HL-60/S4 (cell line): ENCODE results near the gene NSMCE3.
"Not testable (repeated sequence)": the region's sequence is repeated elsewhere in the genome, so short reads cannot be mapped to it uniquely, and the experiment has no call there.

Experiments used
- in situ Hi-C: fragments of 300-500 bp; cut with MboI; formaldehyde crosslinking; loops from 2 replicates; pipeline ENCODE4 v1.14.3; 2022; ENCODE audit warnings: low sequenced_read_pairs

NSMCE3 gene

DNA sequence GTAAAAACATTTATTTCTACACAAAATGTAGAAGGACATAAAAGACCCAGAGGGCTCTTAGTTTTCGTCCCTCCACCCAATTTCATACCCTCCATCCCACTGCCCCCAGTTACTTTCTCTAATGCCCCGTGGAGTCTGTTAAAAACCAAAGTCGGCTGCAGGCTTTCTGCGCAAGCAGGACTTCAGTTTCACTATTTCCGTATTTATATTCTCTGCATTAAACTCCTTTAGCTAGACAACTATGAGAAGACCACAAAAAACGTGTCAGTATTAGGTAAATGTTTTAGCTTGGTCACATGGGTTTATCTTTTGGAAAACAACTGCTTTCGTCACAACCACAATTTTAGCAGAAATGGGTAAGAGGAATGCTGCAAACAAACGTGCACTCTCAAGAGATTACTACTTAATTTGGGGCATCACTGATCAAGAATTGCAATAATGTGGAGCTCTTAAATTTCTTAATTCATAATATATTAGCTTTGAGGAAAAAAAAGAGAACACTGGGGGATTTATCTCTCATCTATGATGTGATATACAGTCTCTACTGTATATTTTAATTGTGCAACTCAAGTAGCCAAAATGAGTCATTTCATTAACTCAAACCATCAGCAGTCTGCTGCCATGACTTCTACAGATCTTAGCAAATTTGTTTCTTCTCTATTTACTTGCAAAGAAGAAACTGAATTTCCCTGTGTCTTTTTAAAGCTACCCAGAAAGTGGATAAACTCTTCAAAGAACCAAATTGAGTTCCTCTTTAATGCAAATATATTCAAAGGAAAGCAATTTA lies 740 bp upstream of the NSMCE3 start:
- in situ Hi-C loops, result no loop called here

DNA sequence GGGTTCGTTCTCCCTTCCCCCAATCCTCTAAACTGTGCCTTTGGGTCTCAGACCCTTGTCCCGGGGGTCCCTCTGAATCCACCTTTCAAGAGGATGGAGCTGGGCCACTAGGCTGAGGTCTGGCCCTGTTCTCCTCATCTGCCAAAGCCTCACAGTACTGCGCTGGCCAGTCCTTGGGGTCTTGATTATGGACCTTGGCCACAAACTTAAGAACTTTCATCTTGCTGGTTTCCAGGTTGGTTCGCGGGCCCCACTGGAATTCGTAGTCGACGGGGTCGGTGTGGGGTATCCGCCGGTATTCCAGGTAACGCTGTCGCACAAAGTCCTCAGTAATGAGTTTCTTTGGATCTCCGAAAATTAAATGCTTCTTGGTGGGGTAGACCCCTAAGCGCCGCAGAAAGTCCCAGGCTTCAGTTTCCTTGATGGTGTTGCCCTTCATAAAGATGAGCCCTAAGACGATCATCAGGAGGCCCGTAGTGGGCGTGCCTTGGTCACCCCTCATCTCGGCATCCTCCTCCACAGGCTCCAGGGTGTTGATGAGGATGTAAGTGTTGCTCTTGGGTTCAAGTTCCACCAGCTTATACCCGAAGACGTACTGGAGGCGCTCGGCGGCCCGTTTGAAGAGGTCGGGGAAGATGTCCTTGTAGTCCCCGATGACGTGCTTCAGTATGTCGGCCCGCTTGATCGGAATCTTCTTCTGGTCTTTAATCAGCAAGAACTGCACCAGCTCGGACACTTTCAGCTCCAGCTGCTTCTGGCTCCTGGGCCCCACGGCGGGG lies 727 bp downstream of the NSMCE3 start:
- in situ Hi-C loops, result no loop called here

DNA sequence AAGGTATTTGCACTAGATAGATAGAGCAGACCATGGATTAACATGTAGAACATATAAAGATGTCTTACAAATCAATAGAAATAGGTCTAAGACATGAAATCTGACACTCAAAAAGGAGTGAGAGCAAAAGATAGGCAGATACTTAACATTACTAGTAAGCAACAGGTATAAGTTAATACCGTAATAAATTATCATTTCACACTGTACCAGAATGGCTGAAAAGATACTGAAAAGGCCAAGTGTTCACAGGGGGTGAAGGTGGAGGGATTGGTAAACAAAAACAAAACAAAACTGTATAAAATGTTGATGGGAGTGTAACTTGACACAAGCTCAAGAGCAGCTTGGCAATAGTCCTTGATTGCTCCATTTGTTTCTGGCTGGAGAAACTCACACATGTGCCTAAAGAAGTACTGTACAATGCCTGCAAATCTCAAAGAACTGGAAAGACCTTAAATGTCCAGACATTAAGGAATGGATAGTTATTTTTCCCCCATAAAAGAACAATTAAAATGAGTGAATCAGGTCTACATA lies 3.5 kb downstream of the NSMCE3 start:
- in situ Hi-C loops, result no loop called here

DNA sequence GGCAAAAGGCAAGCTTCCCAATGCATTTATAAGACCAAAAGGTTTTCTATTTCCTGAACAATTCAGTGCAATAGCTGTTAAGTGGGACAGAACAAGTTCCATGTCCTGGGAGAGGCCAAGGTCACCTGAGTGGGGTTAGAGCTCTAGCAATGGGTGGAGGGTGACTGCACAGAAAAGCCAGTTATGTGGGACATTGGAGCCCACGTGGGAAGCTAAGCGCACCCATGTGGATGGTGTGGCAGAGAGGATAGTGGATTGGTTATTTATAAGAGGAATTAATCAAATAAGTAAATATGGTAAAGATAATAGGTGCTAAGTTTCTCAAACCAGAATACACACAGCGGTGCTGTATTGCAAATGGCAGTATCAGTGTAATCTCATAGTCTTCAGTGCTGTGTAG lies 6.3 kb downstream of the NSMCE3 start:
- in situ Hi-C loops, result no loop called here

DNA sequence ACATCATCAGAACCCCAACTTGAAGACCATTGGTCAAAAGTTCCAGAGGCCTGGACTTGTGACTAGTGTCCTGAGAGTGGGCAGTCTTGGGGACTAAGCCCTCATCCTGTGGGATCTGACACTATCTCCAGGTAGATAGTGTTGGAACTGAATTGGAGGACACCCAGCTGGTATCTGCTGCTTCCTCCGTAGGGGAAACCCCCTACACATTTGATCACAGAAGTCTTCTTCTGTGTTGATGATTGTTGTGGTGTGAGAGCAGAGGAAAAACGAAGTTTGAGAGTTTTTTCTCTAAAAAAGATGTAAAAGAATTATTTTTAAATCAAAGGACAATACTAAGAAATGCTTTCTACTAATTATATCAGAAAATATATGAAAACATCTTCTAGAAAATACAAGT lies 6.9 kb downstream of the NSMCE3 start:
- in situ Hi-C loops, result no loop called here

DNA sequence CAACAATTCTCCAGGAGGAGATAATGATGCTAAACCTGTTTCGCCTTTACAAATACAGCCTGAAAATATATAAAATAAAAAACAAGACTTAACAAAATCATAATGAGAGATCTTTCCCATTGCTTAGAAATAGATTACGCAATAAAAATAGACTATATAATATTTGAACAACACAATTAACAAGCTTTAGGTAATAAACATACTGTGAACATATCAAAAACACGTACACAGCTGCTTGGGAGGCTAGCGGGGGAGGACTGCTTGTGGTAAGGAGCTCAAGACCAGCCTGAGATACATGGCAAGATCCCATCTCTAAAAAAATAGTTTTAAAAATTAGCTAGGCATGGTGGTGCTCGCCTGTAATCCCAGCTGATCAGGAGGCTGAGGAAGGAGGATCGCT lies 8.7 kb downstream of the NSMCE3 start:
- in situ Hi-C loops, result no loop called here

DNA sequence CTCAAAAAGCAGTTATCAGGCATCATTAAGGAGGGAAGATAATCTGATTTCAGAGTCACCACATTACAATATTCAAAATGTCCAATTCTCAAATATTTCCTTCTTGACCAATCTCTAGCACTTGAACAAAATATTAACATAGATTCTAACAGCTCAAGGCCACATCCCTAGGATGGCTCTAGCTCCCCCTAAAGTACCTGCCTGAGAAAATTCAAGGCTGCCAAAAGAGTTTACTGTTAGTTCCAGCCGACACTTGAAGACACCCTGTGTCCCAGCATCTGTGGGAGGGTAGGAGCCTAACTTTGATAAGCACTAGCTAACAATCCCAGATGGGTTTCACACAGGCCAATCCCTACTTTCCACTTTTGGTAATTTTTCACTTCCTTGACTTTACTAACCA lies 10.4 kb downstream of the NSMCE3 start:
- in situ Hi-C loops, result no loop called here

DNA sequence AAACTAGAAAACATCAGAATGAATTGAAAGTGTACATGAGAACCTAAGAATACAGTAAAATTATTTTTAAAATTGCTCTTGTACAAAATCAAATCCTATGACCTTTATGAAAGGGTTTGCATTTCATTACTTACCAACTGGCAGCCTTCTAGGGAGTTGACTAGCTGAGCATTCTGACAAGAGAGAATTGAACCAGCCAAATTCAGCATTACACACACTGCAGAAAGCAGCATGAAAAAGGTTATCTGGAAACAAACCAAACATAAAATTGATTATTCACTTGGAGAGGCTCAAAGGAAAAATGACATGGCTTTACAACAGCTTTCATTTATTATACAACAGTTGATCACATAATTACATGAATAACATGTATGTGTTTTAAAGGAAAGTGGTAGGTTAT lies 17.4 kb downstream of the NSMCE3 start:
- in situ Hi-C loops, result no loop called here

DNA sequence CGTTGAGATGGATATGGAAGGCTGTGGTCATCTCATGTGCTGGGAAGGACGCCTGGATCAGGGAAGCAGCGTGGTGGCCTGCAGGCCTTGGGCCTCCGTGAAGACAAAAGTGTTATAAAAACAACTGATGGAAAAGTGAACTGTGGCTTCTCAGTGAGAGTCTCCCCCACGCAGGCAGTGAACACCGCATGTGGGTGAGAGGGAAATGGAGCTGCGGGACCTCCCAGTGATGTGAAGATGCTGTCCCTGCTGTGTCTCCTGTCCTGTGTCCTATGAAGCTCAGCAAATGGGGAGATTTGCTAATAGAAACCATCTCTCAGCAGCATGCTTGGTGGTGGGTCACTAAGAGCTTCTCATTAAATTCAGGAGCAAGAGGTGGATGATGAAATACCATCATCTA lies 25.1 kb downstream of the NSMCE3 start:
- in situ Hi-C loops, result no loop called here

DNA sequence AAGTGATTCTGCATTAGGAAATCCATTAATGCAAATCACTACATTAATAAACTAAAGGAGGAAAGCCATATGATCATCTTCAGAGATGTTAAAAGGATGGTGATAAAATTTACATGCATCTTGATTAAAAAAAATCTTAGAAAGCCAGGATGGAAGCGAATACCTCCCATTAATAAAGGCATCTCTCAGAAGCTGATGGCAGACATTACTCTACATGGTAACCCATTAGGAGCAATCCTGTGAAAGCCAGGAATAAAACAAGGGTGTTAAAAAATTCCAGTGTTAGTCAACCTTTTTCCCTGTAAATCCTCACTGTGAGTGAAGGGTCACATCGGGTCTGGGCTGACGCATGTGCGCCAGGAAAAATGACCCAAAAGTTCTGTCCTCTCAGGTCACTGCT lies 25.5 kb downstream of the NSMCE3 start:
- in situ Hi-C loops, result no loop called here

DNA sequence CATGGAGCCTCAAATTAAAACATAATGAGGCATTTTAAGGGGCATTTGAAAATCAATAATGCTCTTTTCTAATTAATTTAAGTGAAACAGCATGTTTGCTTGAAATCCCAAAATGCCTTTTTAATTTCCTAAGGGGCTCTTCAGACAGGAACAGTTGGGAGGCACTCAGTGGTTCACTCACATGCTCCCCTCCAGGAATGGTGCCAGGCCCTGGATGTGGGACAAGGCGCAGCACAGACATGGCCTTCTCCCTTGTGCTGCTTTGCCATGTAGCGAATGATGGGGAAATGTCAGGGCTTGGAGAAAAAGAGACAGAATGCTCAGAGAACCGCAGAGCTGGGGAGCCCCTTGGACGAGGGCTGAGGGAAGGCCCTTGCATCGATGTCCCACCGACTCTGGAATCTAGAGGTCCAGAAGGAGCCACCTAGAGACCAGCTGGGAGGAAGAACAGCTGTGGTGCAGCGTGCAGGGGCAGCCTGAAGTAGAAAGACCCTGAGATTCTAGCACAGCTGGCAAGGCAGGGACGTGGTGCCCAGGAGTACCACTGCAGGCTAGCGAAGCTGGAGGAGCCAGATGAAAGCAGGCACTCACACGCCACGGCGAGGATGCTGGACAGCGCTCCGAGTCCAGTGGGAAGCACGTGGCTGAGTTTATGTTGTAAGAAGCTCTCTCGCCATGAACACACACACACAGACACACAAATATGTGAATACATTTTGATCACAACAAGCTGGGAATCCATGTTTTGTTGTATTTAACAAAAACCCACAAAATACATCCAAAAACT lies 27.0 kb downstream of the NSMCE3 start:
- in situ Hi-C loops, result no loop called here

DNA sequence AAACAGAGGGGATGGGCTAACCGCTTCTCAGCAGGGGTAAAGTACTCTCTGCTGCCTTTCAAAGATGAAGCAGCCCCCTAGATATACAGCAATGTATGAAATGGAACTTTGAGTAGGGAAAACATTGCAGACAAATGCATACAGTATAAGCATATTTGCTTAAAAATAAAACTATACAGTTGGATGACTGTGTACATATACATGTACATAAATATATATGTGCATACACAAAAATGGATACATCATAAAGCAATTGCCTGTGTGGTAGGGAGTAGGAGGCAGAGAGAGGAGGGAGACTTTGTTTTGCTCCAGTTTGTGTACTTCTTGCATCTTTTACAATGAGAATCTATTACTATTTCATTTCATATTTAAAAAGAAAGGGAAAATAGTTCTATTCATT lies 28.4 kb downstream of the NSMCE3 start:
- in situ Hi-C loops, result no loop called here

DNA sequence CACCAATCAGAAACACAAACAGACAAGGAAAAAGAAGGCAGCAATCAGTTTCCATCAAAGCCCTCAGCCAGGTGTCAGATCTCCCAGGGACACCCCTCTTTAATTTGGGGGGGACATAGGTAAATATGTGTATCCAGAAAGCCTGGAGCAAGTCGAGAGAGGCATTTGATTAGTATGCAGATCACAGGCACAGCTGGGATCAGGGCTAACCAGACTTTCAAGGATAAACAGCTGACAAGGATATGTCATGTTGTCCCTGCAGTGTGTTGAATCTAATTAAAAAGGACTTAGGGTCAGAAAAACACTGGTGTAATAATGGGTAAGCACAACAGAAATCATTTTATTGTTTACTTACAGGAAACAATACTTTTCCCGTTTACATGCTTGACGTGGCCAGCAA lies 30.2 kb downstream of the NSMCE3 start:
- in situ Hi-C loops, result no loop called here

DNA sequence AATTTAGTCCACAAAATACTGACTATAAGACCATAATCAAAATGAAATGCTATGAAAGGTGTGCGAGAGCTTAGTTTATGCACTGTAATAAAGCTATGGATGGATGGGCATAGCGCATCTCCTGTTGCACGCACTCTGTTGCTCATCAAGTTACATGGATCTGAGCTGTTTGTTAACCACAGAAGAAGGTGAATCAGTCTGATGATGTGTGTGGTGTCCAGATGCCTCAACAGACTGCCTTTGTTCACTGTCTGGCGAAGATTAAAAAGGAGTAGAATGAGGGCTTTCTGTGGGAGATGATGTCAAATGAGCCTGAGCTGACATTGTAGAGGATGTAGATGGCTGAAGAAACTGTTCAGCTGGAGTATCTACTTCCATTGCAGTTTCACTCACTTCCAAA lies 36.1 kb downstream of the NSMCE3 start:
- in situ Hi-C loops, result no loop called here

DNA sequence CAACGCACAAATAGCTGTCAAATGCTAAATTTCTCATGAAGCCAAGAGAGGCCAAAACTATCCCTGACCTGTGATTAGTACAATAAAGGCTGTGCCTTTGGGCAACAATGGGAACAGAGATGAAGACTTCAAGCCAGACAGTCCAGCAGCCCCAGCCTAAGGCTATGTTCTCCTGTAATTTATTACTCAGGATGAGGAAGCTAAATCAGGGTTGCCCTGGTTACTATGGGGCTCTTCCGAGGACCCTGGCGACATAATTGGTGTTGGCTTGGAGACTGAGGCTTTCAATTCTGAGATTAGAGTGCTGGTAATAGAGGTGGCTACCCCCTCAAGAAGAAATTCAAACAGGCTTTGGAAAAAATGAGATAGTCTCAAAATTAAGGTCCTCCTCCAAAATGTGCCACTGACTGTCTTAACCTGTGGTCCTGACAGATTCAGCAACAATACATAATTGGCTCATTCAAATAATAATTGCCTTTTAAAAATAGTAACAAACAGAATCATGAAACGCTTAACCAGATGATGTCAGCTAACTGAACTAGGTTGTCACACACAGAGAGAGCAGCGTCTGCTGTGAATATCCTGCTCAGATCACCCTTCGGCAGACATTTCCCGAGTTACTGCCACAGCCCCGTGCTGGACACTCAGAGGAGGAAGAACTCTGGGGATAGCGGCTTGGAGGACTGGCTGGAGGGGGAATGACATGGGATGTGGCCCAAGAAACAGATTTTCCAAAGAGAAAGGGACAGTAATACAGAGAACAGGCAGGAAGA lies 43.0 kb downstream of the NSMCE3 start:
- in situ Hi-C loops, result no loop called here

DNA sequence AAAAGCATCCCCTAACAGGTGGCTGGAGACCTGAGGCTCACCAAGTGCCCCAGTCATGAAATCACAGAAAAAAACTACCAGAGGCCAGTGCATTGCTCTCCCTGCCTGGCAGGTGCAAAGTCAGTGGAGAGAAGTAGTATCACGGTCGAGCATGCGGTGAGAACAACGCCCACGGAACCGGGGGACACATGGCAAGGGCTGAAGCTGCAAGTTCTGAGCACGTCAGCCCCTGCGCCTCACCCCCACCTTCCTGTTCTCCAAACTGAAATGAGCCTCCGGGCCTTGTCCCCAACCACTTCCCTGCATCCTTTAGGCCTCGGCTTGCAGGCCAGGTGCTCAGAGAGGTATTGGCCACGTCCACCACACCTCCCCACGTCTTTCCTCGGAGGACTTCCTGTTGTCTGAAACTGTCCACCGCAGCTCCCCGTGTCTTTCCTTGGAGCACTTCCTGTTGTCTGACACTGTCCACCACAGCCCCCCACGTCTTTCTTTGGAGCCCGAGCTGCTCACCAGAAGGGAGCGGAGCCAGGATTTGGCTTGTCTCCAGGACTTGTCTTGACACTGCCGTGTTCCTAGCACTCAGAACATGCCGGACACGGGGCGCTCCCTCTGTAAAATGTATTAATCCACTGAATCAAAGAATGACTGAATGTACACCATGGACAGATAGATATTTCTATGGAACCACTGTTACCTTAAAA lies 43.9 kb downstream of the NSMCE3 start:
- in situ Hi-C loops, result no loop called here

DNA sequence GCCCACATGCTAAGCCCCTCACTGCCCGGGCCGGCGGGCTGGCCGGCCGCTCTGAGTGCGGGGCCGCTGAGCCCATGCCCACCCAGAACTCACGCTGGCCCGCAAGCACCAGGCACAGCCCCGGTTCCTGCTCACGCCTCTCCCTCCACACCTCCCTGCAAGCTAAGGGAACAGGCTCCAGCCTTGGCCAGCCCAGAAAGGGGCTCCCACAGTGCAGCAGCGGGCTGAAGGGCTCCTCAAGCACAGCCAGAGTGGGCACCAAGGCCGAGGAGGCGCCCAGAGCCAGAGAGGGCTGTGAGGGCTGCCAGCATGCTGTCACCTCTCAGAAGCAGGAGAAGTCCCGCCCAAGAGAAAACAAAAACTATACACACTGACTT lies 44.6 kb downstream of the NSMCE3 start:
- in situ Hi-C loops, result not testable (repeated sequence)

DNA sequence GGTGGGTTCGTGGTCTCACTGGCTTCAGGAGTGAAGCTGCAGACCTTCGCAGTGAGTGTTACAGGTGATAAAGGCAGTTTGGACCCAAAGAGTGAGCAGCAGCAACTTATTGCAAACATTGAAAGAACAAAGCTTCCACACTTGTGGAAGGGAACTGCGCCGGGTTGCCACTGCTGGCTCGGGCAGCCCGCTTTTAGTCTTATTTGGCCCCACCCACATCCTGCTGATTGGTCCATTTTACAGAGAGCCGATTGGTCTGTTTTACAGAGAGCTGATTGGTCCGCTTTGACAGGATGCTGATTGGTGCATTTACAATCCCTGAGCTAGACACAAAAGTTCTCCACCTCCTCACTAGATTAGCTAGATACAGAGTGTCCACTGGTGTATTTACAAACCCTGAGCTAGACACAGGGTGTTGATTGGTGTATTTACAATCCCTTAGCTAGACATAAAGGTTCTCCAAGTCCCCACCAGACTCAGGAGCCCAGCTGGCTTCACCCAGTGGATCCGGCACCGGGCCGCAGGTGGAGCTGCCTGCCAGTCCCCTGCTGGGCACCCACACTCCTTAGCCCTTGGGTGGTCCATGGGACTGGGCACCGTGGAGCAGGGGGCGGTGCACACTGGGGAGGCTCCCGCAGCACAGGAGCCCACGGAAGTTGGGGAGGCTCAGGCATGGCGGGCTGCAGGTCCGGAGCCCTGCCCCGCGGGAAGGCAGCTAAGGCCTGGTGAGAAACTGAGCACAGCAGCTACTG lies 45.2 kb downstream of the NSMCE3 start:
- in situ Hi-C loops, result not testable (repeated sequence)

DNA sequence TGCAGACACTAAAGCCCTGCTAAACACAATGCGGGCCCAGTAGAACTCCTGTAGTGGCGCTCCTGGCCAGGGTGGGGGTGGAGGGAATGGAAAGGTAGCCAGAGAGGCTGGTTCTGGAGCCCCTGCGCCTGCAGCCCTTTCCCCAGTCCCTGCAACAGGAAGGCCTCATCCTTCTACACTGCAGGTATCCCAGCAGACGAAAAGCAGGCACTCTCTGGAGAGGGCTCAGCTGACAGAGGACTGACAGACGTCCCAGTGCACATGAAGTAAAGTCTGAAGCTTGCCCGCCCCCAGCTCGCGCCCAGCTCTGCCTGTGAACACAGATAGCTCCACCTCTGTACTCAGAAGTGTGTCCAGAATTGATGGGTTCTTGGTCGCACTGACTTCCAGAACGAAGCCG lies 46.0 kb downstream of the NSMCE3 start:
- in situ Hi-C loops, result no loop called here
